CD4-positive, alpha-beta T cell (primary cell): ENCODE results near the gene RRAS2. TPM values are rescaled to one million over a fixed set of nuclear protein-coding genes. Genes with fewer than 3 reads are reported as not detected.

ENCODE experiments used
- ATAC-seq: fragments of 200-7000 bp; cut with Tn5 transposase; one replicate; pipeline ENCODE4 v1.10.0; 2022; ENCODE audit warnings: mild to moderate bottlenecking; ENCODE audit not compliant: poor library complexity
- CTCF ChIA-PET: fragments of 350-600 bp; sonication (Branson Sonifier 250); formaldehyde crosslinking; loops from one replicate; lab custom pipeline; 2021; ENCODE audit warnings: antibody characterized with exemption, inconsistent platforms; lab: Charles Lee
- POLR2A ChIA-PET: fragments of 350-600 bp; sonication (Branson Sonifier 250); formaldehyde crosslinking; loops from one replicate; lab custom pipeline; 2021; ENCODE audit warnings: antibody characterized with exemption, inconsistent platforms; lab: Charles Lee
- DNase-seq, 14 experiments: peaks; one replicate each; pipeline ENCODE4 v3.0.0-alpha.2; 2013 to 2020; ENCODE audit warnings: mixed read lengths in 2 of 14
- H3K27ac ChIP-seq, 2 donors: one replicate each; pipeline versions ENCODE4 v1.5.1 to v1.7.0; 2013; ENCODE audit warnings: low read length in 2 of 2, low read depth in 1 of 2, mild to moderate bottlenecking in 1 of 2
- H3K27me3 ChIP-seq, 2 experiments: 1 replicate in 1 of 2; 2 replicates in 1 of 2; pipeline versions ENCODE4 v1.6.1 to v1.7.0; 2013; ENCODE audit warnings: low read length in 2 of 2, control low read depth in 1 of 2, mild to moderate bottlenecking in 1 of 2, moderate library complexity in 1 of 2; ENCODE audit not compliant: insufficient read depth in 2 of 2, control insufficient read depth in 1 of 2
- H3K36me3 ChIP-seq: one replicate; pipeline ENCODE4 v1.6.1; 2013; ENCODE audit warnings: low read length, control low read depth; ENCODE audit not compliant: insufficient read depth
- H3K4me1 ChIP-seq: one replicate; pipeline ENCODE4 v1.6.1; 2013; ENCODE audit warnings: low read length, control low read depth; ENCODE audit not compliant: insufficient read depth
- H3K4me3 ChIP-seq: one replicate; pipeline ENCODE4 v1.5.1; 2013; ENCODE audit warnings: mild to moderate bottlenecking, low read length, moderate library complexity
- H3K9me3 ChIP-seq, 2 experiments: 1 replicate in 1 of 2; 2 replicates in 1 of 2; pipeline versions ENCODE4 v1.6.1 to v1.7.0; 2013; ENCODE audit warnings: low read length in 2 of 2, mild to moderate bottlenecking in 2 of 2, control low read depth in 1 of 2, moderate library complexity in 1 of 2; ENCODE audit not compliant: control insufficient read depth in 1 of 2, insufficient read depth in 1 of 2
- H3K27ac Mint-ChIP-seq: one replicate; pipeline ENCODE4 v1.8.0; 2020; ENCODE audit warnings: mixed read lengths
- H3K27me3 Mint-ChIP-seq: one replicate; pipeline ENCODE4 v1.8.0; 2021; ENCODE audit warnings: mixed read lengths
- H3K36me3 Mint-ChIP-seq: one replicate; pipeline ENCODE4 v1.8.0; 2021; ENCODE audit warnings: low read depth, mixed read lengths
- H3K4me1 Mint-ChIP-seq: one replicate; pipeline ENCODE4 v1.8.0; 2021; ENCODE audit warnings: low read depth, mixed read lengths
- H3K4me3 Mint-ChIP-seq: one replicate; pipeline ENCODE4 v1.8.0; 2020; ENCODE audit warnings: mild to moderate bottlenecking, mixed read lengths
- H3K9me3 Mint-ChIP-seq: one replicate; pipeline ENCODE4 v1.8.0; 2020; ENCODE audit warnings: mixed read lengths
- intact Hi-C, 2 experiments: fragments of 100-400 bp; cut with DNase I in 1 of 2; cut with micrococcal nuclease in 1 of 2; formaldehyde crosslinking; loops; one replicate each; pipeline versions ENCODE4 v1.15.1 to v1.9.0; 2023 to 2025; cut with DNase I, micrococcal nuclease
- total RNA-seq, 174 experiments: library from RNA in 2 of 174; stranded (reverse) in 2 of 174; gene quantifications; one replicate each; pipeline ENCODE4 v1.2.3 and lab custom pipeline; 2021 to 2026
- TF ChIP-seq, protein P1 (sequence below): fragments of 200-600 bp; IDR thresholded peaks from one replicate; pipeline ENCODE4 v1.8.0; 2022; ENCODE audit warnings: antibody characterized with exemption, mild to moderate bottlenecking

RRAS2 gene
- total RNA-seq, 2 experiments from 2014 or later = 20.7 to 21.2 TPM

DNA sequence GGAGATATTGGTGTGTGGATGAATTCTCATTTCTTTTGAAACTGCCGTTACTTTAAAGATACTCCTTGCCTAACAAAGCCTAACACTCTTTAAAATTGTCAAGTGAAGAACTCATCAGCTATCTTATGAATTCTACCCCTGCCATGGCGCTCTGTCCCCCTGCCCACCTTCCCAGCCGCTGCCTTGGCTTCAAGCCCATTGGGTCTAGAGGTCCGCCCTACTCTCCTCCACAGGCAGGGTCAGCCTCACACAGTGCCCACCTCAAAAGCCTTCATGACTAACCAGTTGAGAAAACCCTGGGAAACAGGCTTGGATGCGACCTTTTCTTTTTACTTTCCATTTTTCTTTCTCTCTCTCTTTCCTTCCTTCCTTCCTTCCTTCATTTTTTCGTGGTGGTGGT, 128.6 kb downstream of the RRAS2 start:
- CTCF ChIA-PET = no interaction called here
- peaks cover 2% of the 10 kb centered on the region for H3K9me3 Mint-ChIP-seq
- Histone ChIP-seq H3K27me3 (no peaks in the 10 kb centered on the region), H3K27ac (no peak overlapping the region), H3K9me3 (no peaks in the 10 kb centered on the region), H3K4me3 (no peak overlapping the region), H3K36me3 (no peaks in the 10 kb centered on the region), H3K4me1 (no peaks in the 10 kb centered on the region)
- intact Hi-C loops = no loop called here
- H3K4me3 Mint-ChIP-seq = no peak overlapping the region
- DNase-seq = no peak
- no peak for ATAC-seq
- no peak overlapping the region for H3K27ac Mint-ChIP-seq
- POLR2A ChIA-PET = no interaction called here
- no peaks in the 10 kb centered on the region for H3K27me3 Mint-ChIP-seq
- no peaks in the 10 kb centered on the region for H3K36me3 Mint-ChIP-seq
- no peaks in the 10 kb centered on the region for H3K4me1 Mint-ChIP-seq
- TF ChIP-seq, protein P1, sequence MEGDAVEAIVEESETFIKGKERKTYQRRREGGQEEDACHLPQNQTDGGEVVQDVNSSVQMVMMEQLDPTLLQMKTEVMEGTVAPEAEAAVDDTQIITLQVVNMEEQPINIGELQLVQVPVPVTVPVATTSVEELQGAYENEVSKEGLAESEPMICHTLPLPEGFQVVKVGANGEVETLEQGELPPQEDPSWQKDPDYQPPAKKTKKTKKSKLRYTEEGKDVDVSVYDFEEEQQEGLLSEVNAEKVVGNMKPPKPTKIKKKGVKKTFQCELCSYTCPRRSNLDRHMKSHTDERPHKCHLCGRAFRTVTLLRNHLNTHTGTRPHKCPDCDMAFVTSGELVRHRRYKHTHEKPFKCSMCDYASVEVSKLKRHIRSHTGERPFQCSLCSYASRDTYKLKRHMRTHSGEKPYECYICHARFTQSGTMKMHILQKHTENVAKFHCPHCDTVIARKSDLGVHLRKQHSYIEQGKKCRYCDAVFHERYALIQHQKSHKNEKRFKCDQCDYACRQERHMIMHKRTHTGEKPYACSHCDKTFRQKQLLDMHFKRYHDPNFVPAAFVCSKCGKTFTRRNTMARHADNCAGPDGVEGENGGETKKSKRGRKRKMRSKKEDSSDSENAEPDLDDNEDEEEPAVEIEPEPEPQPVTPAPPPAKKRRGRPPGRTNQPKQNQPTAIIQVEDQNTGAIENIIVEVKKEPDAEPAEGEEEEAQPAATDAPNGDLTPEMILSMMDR = no peak

- Mint-ChIP-seq H3K4me3 (no peak overlapping the region), H3K36me3 (no peaks in the 10 kb centered on the region), H3K4me1 (no peaks in the 10 kb centered on the region), H3K27me3 (no peaks in the 10 kb centered on the region), H3K27ac (no peak overlapping the region), H3K9me3 (peaks cover 2% of the 10 kb centered on the region)
- no peaks in the 10 kb centered on the region for H3K4me1 ChIP-seq
- no peak overlapping the region for H3K27ac ChIP-seq
- CTCF ChIA-PET = no interaction called here
- ATAC-seq (no peak), DNase-seq (no peak)
- H3K36me3 ChIP-seq = no peaks in the 10 kb centered on the region
- intact Hi-C loops = no loop called here
- H3K27me3 ChIP-seq = no peaks in the 10 kb centered on the region
- H3K4me3 ChIP-seq = no peak overlapping the region
- POLR2A ChIA-PET = no interaction called here
- H3K9me3 ChIP-seq = no peaks in the 10 kb centered on the region
- TF ChIP-seq, protein P1 = no peak
Observed at GRCh38 chr11:14229472-14229871, 129.5 kb downstream of the RRAS2 start.

- DNase-seq (no peak), ATAC-seq (no peak)
- TF ChIP-seq, protein P1 = no peak
- no peaks in the 10 kb centered on the region for H3K27me3 Mint-ChIP-seq
- no peaks in the 10 kb centered on the region for H3K36me3 Mint-ChIP-seq
- no peaks in the 10 kb centered on the region for H3K4me1 Mint-ChIP-seq
- Histone ChIP-seq H3K4me3 (no peak overlapping the region), H3K36me3 (no peaks in the 10 kb centered on the region), H3K4me1 (no peaks in the 10 kb centered on the region), H3K27me3 (no peaks in the 10 kb centered on the region), H3K9me3 (no peaks in the 10 kb centered on the region), H3K27ac (no peak overlapping the region)
- no peak overlapping the region for H3K4me3 Mint-ChIP-seq
- intact Hi-C loops = no loop called here
- peaks cover 2% of the 10 kb centered on the region for H3K9me3 Mint-ChIP-seq
- ChIA-PET POLR2A (no interaction called here), CTCF (no interaction called here)
- H3K27ac Mint-ChIP-seq = no peak overlapping the region
Observed at GRCh38 chr11:14228356-14228755, 130.6 kb downstream of the RRAS2 start.

Other genes starting within 250 kb of the RRAS2 start
- 10 to 100 TPM; 93.1 to 95.9 TPM for gene COPB1, start 140.6 kb upstream of the RRAS2 start, total RNA-seq
- gene PSMA1, start 161.2 kb upstream of the RRAS2 start, total RNA-seq = 100 to 1,000 TPM; 170 to 175 TPM